PC-3 (cell line): ENCODE results near the gene SLCO2B1. TPM values are rescaled to one million over a fixed set of nuclear protein-coding genes. Genes with fewer than 3 reads are reported as not detected.
"Not testable (repeated sequence)": the region's sequence is repeated elsewhere in the genome, so short reads cannot be mapped to it uniquely, and the experiment has no call there.

Experiments used
- ATAC-seq: fragments of 200-7000 bp; cut with Tn5 transposase; 2 replicates; pipeline ENCODE4 v1.9.1; 2020; ENCODE audit warnings: mild to moderate bottlenecking, moderate library complexity
- BruUV-seq: library from RNA; stranded (reverse); fragments of 400-500 nt; replicated peaks from 2 replicates; lab custom pipeline; 2021; lab: Mats Ljungman, UMichigan
- CTCF ChIA-PET: fragments of 300-600 bp; sonication (Branson Sonifier 250); formaldehyde crosslinking; loops from one replicate; lab custom pipeline; 2022; ENCODE audit warnings: antibody characterized with exemption; lab: Charles Lee
- POLR2A ChIA-PET: fragments of 300-600 bp; sonication (Branson Sonifier 250); formaldehyde crosslinking; loops from one replicate; lab custom pipeline; 2022; ENCODE audit warnings: antibody characterized with exemption; ENCODE audit not compliant: unreplicated experiment; lab: Charles Lee
- DNase-seq: peaks from one replicate; pipeline ENCODE4 v3.0.0-alpha.2; 2015
- H2AFZ ChIP-seq: fragments of 300-600 bp; sonication (generic); 2 replicates; pipeline ENCODE4 v1.6.0; 2016; ENCODE audit warnings: antibody characterized with exemption, low read length
- H3F3A ChIP-seq: fragments of 300-600 bp; sonication (generic); one replicate; pipeline ENCODE4 v1.6.0; 2017; ENCODE audit warnings: antibody characterized with exemption, low read length, control low read depth, mild to moderate bottlenecking; ENCODE audit not compliant: unreplicated experiment
- H3K27ac ChIP-seq: fragments of 300-600 bp; sonication (generic); 2 replicates; pipeline ENCODE4 v1.5.1; 2016; ENCODE audit warnings: mild to moderate bottlenecking, low read length
- H3K27me3 ChIP-seq: fragments of 300-600 bp; sonication (generic); 2 replicates; pipeline ENCODE4 v1.6.1; 2016; ENCODE audit warnings: low read length, mixed read lengths
- H3K36me3 ChIP-seq: fragments of 300-600 bp; sonication (generic); 2 replicates; pipeline ENCODE4 v1.6.1; 2016; ENCODE audit warnings: low read depth, mixed run types, low read length, mixed read lengths
- H3K4me1 ChIP-seq: fragments of 300-600 bp; sonication (generic); 2 replicates; pipeline ENCODE4 v1.5.1; 2016; ENCODE audit warnings: low read length; ENCODE audit not compliant: insufficient read depth
- H3K4me2 ChIP-seq: fragments of 300-600 bp; sonication (generic); 2 replicates; pipeline ENCODE4 v1.6.0; 2016; ENCODE audit warnings: low read length
- H3K4me3 ChIP-seq: fragments of 300-600 bp; sonication (generic); 2 replicates; pipeline ENCODE4 v1.5.1; 2016; ENCODE audit warnings: mild to moderate bottlenecking, low read length, mixed read lengths
- H3K79me2 ChIP-seq: fragments of 300-600 bp; sonication (generic); 2 replicates; pipeline ENCODE4 v1.6.1; 2017; ENCODE audit warnings: low read length, mixed read lengths
- H3K9ac ChIP-seq: fragments of 300-600 bp; sonication (generic); 2 replicates; pipeline ENCODE4 v1.6.0; 2016; ENCODE audit warnings: mild to moderate bottlenecking, low read length
- H3K9me2 ChIP-seq: fragments of 300-600 bp; sonication (generic); replicated peaks from 2 replicates; pipeline ENCODE4 v1.6.1; 2016; ENCODE audit warnings: mixed run types, low read length, mixed read lengths
- H3K9me3 ChIP-seq: fragments of 300-600 bp; sonication (generic); 2 replicates; pipeline ENCODE4 v1.6.1; 2016; ENCODE audit warnings: low read length, mixed read lengths
- H4K20me1 ChIP-seq: fragments of 300-600 bp; sonication (generic); 2 replicates; pipeline ENCODE4 v1.6.1; 2016; ENCODE audit warnings: low read length, mixed read lengths
- EZH2 ChIP-seq: fragments of 300-600 bp; sonication (generic); IDR thresholded peaks from one replicate; pipeline ENCODE4 v1.6.1; 2017; ENCODE audit warnings: antibody characterized with exemption, mild to moderate bottlenecking, low read length; ENCODE audit not compliant: unreplicated experiment
- EZH2phosphoT487 ChIP-seq: fragments of 300-600 bp; sonication (generic); IDR thresholded peaks from 2 replicates; pipeline ENCODE4 v1.6.1; 2018; ENCODE audit warnings: mild to moderate bottlenecking, antibody characterized with exemption, low read length, borderline replicate concordance
- intact Hi-C: fragments of 100-400 bp; cut with micrococcal nuclease; formaldehyde crosslinking; loops from 2 replicates; pipeline ENCODE4 v1.9.0; 2023
- total RNA-seq: library from RNA; depleted of rRNA; stranded (reverse); fragments of >200 nt; gene quantifications from 2 replicates; pipeline ENCODE4 v1.2.3, GENCODE V29; 2014
- TF ChIP-seq, protein P1 (sequence below): fragments of 300-600 bp; sonication (generic); conservative IDR thresholded peaks from 2 replicates; pipeline ENCODE4 v1.5.1; 2017; ENCODE audit warnings: antibody characterized with exemption, low read depth, mild to moderate bottlenecking, low read length

Gene SLCO2B1
- total RNA-seq, 1 experiment from 2014 or later = not detected

DNA sequence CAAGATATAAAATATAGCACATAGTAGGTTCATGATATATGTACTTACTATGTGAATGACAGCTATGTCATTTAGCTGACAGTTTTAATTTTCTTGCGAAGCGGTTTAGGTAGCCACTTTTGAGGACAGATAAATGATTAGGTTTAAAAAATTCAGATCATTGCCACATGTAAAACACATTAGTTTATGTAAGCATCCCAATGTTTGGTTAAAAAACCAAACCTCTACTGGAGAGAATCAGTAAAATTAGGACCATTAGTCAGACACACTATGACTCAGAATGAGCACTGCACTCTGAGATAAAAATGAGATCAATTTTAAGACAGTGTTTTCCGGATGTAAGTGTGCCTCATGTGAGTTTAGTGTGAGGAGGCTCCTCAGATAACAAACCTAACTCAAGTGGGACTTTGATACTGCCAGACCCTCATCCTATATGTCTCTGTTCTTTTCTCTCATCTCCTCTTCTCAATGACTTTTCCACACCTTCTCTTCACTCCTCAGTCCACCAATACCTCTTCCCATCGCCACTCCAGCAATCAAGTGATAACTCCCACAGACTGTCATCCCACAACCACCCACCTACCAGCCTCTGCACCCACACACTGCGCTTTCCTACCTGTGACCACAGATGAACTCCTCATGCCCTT, 47.4 kb upstream of the SLCO2B1 start:
- no peak overlapping the region for H2AFZ ChIP-seq
- no peak overlapping the region for H3K4me3 ChIP-seq
- no peaks in the 10 kb centered on the region for H3K9me3 ChIP-seq
- ChIA-PET CTCF (interaction anchor here (0.6 kb wide), 1 partner anchor 36 kb away, joined by 3 read pairs; no protein-coding TSS in a partner anchor), POLR2A (no interaction called here)
- ATAC-seq = peak; percentile 87
- TF ChIP-seq EZH2phosphoT487 (no peak), EZH2 (no peak)
- TF ChIP-seq, protein P1, sequence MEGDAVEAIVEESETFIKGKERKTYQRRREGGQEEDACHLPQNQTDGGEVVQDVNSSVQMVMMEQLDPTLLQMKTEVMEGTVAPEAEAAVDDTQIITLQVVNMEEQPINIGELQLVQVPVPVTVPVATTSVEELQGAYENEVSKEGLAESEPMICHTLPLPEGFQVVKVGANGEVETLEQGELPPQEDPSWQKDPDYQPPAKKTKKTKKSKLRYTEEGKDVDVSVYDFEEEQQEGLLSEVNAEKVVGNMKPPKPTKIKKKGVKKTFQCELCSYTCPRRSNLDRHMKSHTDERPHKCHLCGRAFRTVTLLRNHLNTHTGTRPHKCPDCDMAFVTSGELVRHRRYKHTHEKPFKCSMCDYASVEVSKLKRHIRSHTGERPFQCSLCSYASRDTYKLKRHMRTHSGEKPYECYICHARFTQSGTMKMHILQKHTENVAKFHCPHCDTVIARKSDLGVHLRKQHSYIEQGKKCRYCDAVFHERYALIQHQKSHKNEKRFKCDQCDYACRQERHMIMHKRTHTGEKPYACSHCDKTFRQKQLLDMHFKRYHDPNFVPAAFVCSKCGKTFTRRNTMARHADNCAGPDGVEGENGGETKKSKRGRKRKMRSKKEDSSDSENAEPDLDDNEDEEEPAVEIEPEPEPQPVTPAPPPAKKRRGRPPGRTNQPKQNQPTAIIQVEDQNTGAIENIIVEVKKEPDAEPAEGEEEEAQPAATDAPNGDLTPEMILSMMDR = no peak
- H3K4me1 ChIP-seq = peaks cover 7% of the 10 kb centered on the region; the same call in 1 of the 2 replicates
- H3K4me2 ChIP-seq = no peak overlapping the region
- H3K9ac ChIP-seq = no peak overlapping the region
- no peak overlapping the region for H3K27ac ChIP-seq
- H3F3A ChIP-seq = peaks cover 2% of the 10 kb centered on the region
- H3K36me3 ChIP-seq = no peaks in the 10 kb centered on the region
- no TSS peak for BruUV-seq
- peaks cover 12% of the 10 kb centered on the region; the same call in 1 of the 2 replicates for H3K27me3 ChIP-seq
- intact Hi-C loops = no loop called here
- no peaks in the 10 kb centered on the region for H4K20me1 ChIP-seq
- H3K79me2 ChIP-seq = no peaks in the 10 kb centered on the region
- no peaks in the 10 kb centered on the region for H3K9me2 ChIP-seq
- peak; percentile 73 for DNase-seq

DNA sequence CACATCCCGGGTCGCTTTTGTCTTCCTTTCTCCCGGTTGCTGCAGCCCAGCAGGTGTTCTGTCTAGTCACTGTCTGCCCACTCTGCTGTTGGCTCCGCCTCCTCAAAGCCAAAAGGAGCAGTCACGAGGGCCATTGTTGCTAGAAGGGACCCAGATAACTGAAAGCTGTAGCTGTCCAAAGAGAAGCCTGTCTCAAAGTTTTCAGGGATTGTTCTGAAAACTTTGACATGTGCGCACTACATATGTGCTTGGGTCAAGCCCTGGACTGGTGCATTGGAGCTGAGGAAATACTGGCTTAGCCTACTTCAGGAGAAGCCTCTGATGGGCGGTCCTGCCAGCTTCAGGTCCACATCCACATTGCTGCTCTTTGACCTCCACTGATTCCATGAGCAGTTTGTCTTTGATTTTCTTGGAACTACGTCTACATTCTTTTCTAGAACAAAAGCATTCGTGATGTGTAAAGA, 45.4 kb upstream of the SLCO2B1 start:
- H3K9me3 ChIP-seq = no peaks in the 10 kb centered on the region
- ChIA-PET POLR2A (no interaction called here), CTCF (no interaction called here)
- intact Hi-C loops = no loop called here
- H3K4me1 ChIP-seq = peaks cover 7% of the 10 kb centered on the region; the same call in 1 of the 2 replicates
- no peak overlapping the region for H3K9ac ChIP-seq
- H4K20me1 ChIP-seq = no peaks in the 10 kb centered on the region
- DNase-seq (no peak), ATAC-seq (no peak)
- 0 out of 2 replicates have a peak overlapping the region, but pooled peaks have one; percentile 9 for H2AFZ ChIP-seq
- H3K27me3 ChIP-seq = peaks cover 10% of the 10 kb centered on the region; the same call in 1 of the 2 replicates
- H3K4me3 ChIP-seq = no peak overlapping the region
- TF ChIP-seq EZH2 = no peak
- no peak for TF ChIP-seq EZH2phosphoT487
- TF ChIP-seq, protein P1 = no peak
- H3K9me2 ChIP-seq = no peaks in the 10 kb centered on the region
- peaks cover 2% of the 10 kb centered on the region for H3F3A ChIP-seq
- no peaks in the 10 kb centered on the region for H3K79me2 ChIP-seq
- H3K27ac ChIP-seq = no peak overlapping the region
- H3K36me3 ChIP-seq = no peaks in the 10 kb centered on the region
- no peak overlapping the region for H3K4me2 ChIP-seq
- BruUV-seq = no TSS peak

DNA sequence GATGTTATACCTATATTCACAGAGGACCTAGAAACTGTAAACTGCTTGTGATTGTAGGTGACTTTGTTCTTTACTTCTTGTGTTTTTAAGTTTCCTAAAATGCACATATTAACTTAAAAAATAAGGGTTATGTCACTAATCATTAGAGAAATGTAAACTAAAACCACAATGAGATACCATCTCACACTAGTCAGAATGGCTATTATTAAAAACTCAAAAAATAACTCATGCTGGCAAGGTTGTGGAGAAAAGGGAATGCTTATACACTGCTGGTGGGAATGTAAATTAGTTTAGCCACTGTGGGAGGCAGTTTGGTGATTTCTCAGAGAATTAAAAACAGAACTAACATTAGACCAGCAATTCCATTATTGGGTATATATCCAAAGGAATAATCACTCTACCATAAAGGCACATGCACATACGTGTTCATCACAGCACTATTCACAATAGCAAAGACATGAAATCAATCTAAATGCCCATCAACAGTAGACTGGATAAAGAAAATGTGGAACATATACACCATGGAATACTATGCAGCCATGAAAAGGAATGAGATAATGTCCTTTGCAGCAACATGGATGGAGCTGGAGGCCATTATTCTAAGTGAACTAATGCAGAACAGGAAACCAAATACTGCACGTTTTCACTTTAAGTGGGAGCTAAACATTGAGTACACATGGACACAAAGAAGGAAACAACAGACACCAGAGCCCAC, 44.8 kb upstream of the SLCO2B1 start:
- BruUV-seq, intact Hi-C loops, H3K9ac ChIP-seq, ATAC-seq, H3K79me2 ChIP-seq, H3K4me3 ChIP-seq, H3K27me3 ChIP-seq, DNase-seq, H3F3A ChIP-seq, H3K9me3 ChIP-seq, H4K20me1 ChIP-seq, H3K27ac ChIP-seq, H3K4me1 ChIP-seq, H3K9me2 ChIP-seq, H3K4me2 ChIP-seq, H3K36me3 ChIP-seq, POLR2A ChIA-PET, H2AFZ ChIP-seq, CTCF ChIA-PET: not testable (repeated sequence)
